ENCODE measurements around the gene PHC1. TPM values are rescaled to one million over a fixed set of nuclear protein-coding genes. Genes with fewer than 3 reads are reported as not detected.
A peak's percentile ranks its signal among the peaks of the same experiment; 100 is the strongest.
"Not testable (repeated sequence)": the region's sequence is repeated elsewhere in the genome, so short reads cannot be mapped to it uniquely, and the experiment has no call there.

Gene PHC1
- total RNA-seq: 10 to 100 TPM; 15.4 to 55.0 (median 45.6) TPM
- polyA plus RNA-seq: 10 to 100 TPM; 19.5 to 23.6 TPM
- total RNA-seq: 48.6 reads per million, percentile 70 among the genes with 10 or more reads in this experiment

DNA sequence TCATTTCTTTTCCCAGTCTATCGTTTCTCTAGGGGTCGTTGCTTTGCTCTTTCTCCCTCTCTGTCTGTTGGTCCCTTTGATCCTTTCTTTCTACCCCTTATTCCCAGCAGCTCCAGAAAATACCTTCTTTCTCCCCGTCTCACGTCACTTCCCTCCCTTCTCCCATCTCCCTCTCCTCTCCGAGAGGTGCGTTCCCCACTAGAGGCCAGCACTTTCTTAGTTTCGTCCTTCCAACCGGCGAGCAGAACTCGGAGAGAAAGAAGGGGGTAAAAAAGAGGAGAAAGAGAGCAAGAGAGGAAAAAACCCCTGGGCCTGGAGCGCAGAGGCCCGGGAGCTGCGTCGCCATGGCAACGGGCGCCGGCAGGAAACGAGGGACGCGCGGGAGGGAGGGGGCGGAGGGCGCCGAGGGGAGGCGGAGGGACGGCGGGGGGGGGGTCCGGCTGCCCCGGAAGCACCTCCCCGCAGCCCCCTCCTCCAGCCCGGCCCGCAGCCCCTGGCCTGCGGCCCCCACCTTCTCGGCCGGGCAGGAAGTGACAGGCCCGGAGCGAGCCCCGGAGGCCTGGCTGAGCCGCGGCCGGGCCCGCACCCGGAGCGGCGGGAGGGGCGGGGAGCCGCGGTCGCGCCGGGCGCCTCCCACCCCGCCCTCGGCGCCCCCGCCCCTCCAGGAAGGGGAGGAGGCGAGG lies at the start of gene PHC1:
PHC1 (plus strand) TSS at position 477 of the 683 bp plus-strand sequence. CDS start 3,169 bp downstream, outside the sequence.
- ChIA-PET CTCF (interaction anchor here (0.6 to 0.8 kb wide), 2 partner anchors 24 to 54 kb away, joined by 3 to 8 read pairs; no protein-coding TSS in a partner anchor), POLR2A (interaction anchor here (0.7 to 1.7 kb wide), 4 partner anchors 34 to 132 kb away, joined by 3 to 5 read pairs (median 3); partner anchors contain the start of gene M6PR)
- peaks cover 14 to 25% of the 10 kb centered on the region in 2 donors for H3K4me1 ChIP-seq (ENCODE audit: control insufficient read depth in 2 of 2, insufficient read depth in 2 of 2, low read length in 2 of 2)
- H3K9me3 Mint-ChIP-seq; H3K27me3 ChIP-seq (ENCODE audit: control insufficient read depth in 2 of 2, insufficient read depth in 2 of 2, low read length in 2 of 2); H3K36me3 Mint-ChIP-seq; H3K9me3 ChIP-seq (ENCODE audit: control insufficient read depth in 2 of 3, low read length in 3 of 3); H3K36me3 ChIP-seq (ENCODE audit: control insufficient read depth in 2 of 3, insufficient read depth in 3 of 3, low read length in 3 of 3): not testable (repeated sequence)
- H3K4me3 Mint-ChIP-seq: peak within 1 kb of the TSS in 9 of 10 donors; percentile 83 to 94 (median 89)
- peak within 1 kb of the TSS; percentile 83 to 98 (median 95) for H3K27ac Mint-ChIP-seq
- H3K4me3 ChIP-seq (ENCODE audit: low read length): peak within 1 kb of the TSS; percentile 73
- H3K4me1 Mint-ChIP-seq: peaks cover 7 to 20% (median 16%) of the 10 kb centered on the region in 7 donors
- intact Hi-C loops (cut with micrococcal nuclease): loop anchor here (1.0 to 2.0 kb wide), 6 partner anchors 24 to 217 kb away; partner anchors contain the start of genes M6PR (in 1 of the 2) and RIMKLB (in 1 of the 2)
- H3K27me3 Mint-ChIP-seq: peaks cover 0 to 16% (median 0%) of the 10 kb centered on the region in 5 donors
- peak; percentile 65 to 77 (median 73) for DNase-seq
- ATAC-seq: peak; percentile 82
- peak within 1 kb of the TSS; percentile 79 for H3K27ac ChIP-seq (ENCODE audit: low read depth, low read length)

DNA sequence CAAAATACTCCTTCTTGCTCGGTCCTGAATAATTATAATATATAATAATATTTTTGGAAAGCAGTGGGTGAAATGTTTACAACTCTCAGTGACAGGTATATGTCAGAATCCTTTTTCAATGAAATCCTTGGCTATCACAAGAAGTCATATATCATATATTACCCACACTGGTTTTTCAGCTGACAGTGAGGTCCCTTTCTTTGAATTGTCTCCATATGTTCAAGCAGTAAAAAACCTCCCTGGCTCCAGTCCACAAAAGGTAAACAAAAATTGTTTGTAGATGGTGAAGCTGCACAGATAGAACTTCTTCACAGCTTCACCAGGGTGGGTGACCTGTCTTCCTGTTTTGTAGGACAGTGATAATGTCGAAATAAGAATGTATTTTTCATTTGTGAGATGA lies 47.9 kb upstream of the PHC1 start:
- no peak for ATAC-seq
- Histone ChIP-seq H3K9me3 (ENCODE audit: control insufficient read depth in 2 of 3, low read length in 3 of 3) (no peaks in the 10 kb centered on the region), H3K4me1 (ENCODE audit: control insufficient read depth in 2 of 2, insufficient read depth in 2 of 2, low read length in 2 of 2) (no peaks in the 10 kb centered on the region), H3K27ac (ENCODE audit: low read depth, low read length) (no peak overlapping the region), H3K36me3 (ENCODE audit: control insufficient read depth in 2 of 3, insufficient read depth in 3 of 3, low read length in 3 of 3) (no peaks in the 10 kb centered on the region), H3K27me3 (ENCODE audit: control insufficient read depth in 2 of 2, insufficient read depth in 2 of 2, low read length in 2 of 2) (no peaks in the 10 kb centered on the region), H3K4me3 (ENCODE audit: low read length) (no peak overlapping the region)
- H3K4me3 Mint-ChIP-seq: no peak overlapping the region
- H3K9me3 Mint-ChIP-seq: no peaks in the 10 kb centered on the region
- CTCF ChIA-PET: no interaction called here
- POLR2A ChIA-PET: interaction anchor here (1.1 kb wide), 1 partner anchor 48 kb away, joined by 3 read pairs; no protein-coding TSS in a partner anchor
- intact Hi-C loops (cut with micrococcal nuclease): no loop called here
- no peak for DNase-seq
- no peaks in the 10 kb centered on the region for H3K4me1 Mint-ChIP-seq
- no peaks in the 10 kb centered on the region for H3K27me3 Mint-ChIP-seq
- no peak overlapping the region for H3K27ac Mint-ChIP-seq
- H3K36me3 Mint-ChIP-seq: no peaks in the 10 kb centered on the region

- DNase-seq: no peak
- Histone ChIP-seq H3K27me3 (ENCODE audit: control insufficient read depth in 2 of 2, insufficient read depth in 2 of 2, low read length in 2 of 2) (no peaks in the 10 kb centered on the region), H3K9me3 (ENCODE audit: control insufficient read depth in 2 of 3, low read length in 3 of 3) (no peaks in the 10 kb centered on the region), H3K36me3 (ENCODE audit: control insufficient read depth in 2 of 3, insufficient read depth in 3 of 3, low read length in 3 of 3) (no peaks in the 10 kb centered on the region), H3K4me1 (ENCODE audit: control insufficient read depth in 2 of 2, insufficient read depth in 2 of 2, low read length in 2 of 2) (no peaks in the 10 kb centered on the region), H3K4me3 (ENCODE audit: low read length) (no peak overlapping the region), H3K27ac (ENCODE audit: low read depth, low read length) (no peak overlapping the region)
- Mint-ChIP-seq H3K27me3 (no peaks in the 10 kb centered on the region), H3K9me3 (no peaks in the 10 kb centered on the region), H3K27ac (no peak overlapping the region), H3K4me3 (no peak overlapping the region), H3K36me3 (no peaks in the 10 kb centered on the region), H3K4me1 (no peaks in the 10 kb centered on the region)
- CTCF ChIA-PET: interaction anchor here (0.7 kb wide), 1 partner anchor 9 kb away, joined by 3 read pairs; no protein-coding TSS in a partner anchor
- intact Hi-C loops (cut with micrococcal nuclease): no loop called here
- POLR2A ChIA-PET: interaction anchor here (1.1 kb wide), 1 partner anchor 48 kb away, joined by 3 read pairs; no protein-coding TSS in a partner anchor
- ATAC-seq: no peak
Measured at GRCh38 chr12:8867009-8867408, 47.3 kb upstream of the PHC1 start.

GRCh38 chr12:8867786-8868185 lies 46.5 kb upstream of the PHC1 start:
- Histone ChIP-seq H3K27me3 (ENCODE audit: control insufficient read depth in 2 of 2, insufficient read depth in 2 of 2, low read length in 2 of 2) (no peaks in the 10 kb centered on the region), H3K4me1 (ENCODE audit: control insufficient read depth in 2 of 2, insufficient read depth in 2 of 2, low read length in 2 of 2) (no peaks in the 10 kb centered on the region), H3K4me3 (ENCODE audit: low read length) (no peak overlapping the region), H3K36me3 (ENCODE audit: control insufficient read depth in 2 of 3, insufficient read depth in 3 of 3, low read length in 3 of 3) (no peaks in the 10 kb centered on the region), H3K9me3 (ENCODE audit: control insufficient read depth in 2 of 3, low read length in 3 of 3) (no peaks in the 10 kb centered on the region), H3K27ac (ENCODE audit: low read depth, low read length) (no peak overlapping the region)
- Mint-ChIP-seq H3K9me3 (no peaks in the 10 kb centered on the region), H3K27me3 (no peaks in the 10 kb centered on the region), H3K4me1 (no peaks in the 10 kb centered on the region), H3K4me3 (no peak overlapping the region), H3K36me3 (no peaks in the 10 kb centered on the region), H3K27ac (no peak overlapping the region)
- CTCF ChIA-PET: interaction anchor here (0.7 to 1.2 kb wide), 2 partner anchors 8 to 10 kb away, joined by 3 to 5 read pairs; no protein-coding TSS in a partner anchor
- ATAC-seq (no peak), DNase-seq (no peak)
- POLR2A ChIA-PET: interaction anchor here (0.5 kb wide), 1 partner anchor 1004 kb away, joined by 4 read pairs; no protein-coding TSS in a partner anchor
- intact Hi-C loops (cut with micrococcal nuclease): no loop called here

DNA sequence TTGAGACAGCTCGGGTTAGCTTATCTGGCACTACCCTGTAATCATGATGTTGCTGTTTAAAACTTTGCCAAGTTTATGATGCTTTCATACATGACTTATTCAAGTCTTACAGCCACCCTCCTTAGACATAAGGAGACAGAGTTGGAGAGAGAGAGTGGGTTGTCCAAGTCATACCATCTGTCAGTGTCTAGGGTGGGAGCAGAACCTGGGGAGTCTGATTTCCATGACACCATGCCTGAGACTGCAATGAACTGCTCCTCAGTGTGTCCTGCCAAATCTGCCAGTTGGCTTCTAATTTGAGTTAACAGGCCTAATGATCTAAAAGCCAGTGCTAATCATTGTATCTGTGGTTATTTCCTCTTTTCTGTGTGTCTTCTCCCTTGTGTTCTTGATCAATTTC lies 43.7 kb upstream of the PHC1 start:
- no peaks in the 10 kb centered on the region for H3K27me3 ChIP-seq (ENCODE audit: control insufficient read depth in 2 of 2, insufficient read depth in 2 of 2, low read length in 2 of 2)
- H3K4me1 ChIP-seq (ENCODE audit: control insufficient read depth in 2 of 2, insufficient read depth in 2 of 2, low read length in 2 of 2): no peaks in the 10 kb centered on the region
- H3K4me3 ChIP-seq (ENCODE audit: low read length): no peak overlapping the region
- H3K9me3 Mint-ChIP-seq: no peaks in the 10 kb centered on the region
- H3K36me3 Mint-ChIP-seq: no peaks in the 10 kb centered on the region
- H3K9me3 ChIP-seq (ENCODE audit: control insufficient read depth in 2 of 3, low read length in 3 of 3): no peaks in the 10 kb centered on the region
- no peak for DNase-seq
- CTCF ChIA-PET: no interaction called here
- H3K27ac ChIP-seq (ENCODE audit: low read depth, low read length): no peak overlapping the region
- no peak overlapping the region for H3K4me3 Mint-ChIP-seq
- no peaks in the 10 kb centered on the region for H3K36me3 ChIP-seq (ENCODE audit: control insufficient read depth in 2 of 3, insufficient read depth in 3 of 3, low read length in 3 of 3)
- H3K27me3 Mint-ChIP-seq: peaks cover 0 to 5% (median 0%) of the 10 kb centered on the region in 5 donors
- H3K4me1 Mint-ChIP-seq: no peaks in the 10 kb centered on the region
- ATAC-seq: no peak
- POLR2A ChIA-PET: no interaction called here
- no peak overlapping the region for H3K27ac Mint-ChIP-seq
- intact Hi-C loops (cut with micrococcal nuclease): no loop called here

DNA sequence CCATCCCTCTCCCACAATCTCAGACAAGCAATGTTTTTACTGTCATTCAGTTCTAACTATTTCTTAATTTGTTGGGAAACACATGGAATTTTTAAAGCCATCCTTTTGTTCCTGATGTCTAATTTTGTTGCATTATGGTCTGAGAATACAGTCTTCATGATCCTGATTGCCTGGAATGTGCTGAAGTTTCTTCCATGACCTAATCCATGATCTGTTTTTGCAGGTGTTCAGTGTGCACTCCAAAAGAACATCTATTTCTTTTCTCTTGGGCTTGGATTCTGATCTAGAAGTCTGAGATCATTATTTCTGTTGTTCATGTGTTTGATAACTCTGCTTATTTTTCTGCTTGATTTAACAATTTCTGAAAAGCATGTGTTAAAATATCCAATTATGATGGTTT lies 43.2 kb upstream of the PHC1 start:
- H3K27ac ChIP-seq (ENCODE audit: low read depth, low read length): no peak overlapping the region
- DNase-seq (no peak), ATAC-seq (no peak)
- no peaks in the 10 kb centered on the region for H3K4me1 ChIP-seq (ENCODE audit: control insufficient read depth in 2 of 2, insufficient read depth in 2 of 2, low read length in 2 of 2)
- Mint-ChIP-seq H3K4me3 (no peak overlapping the region), H3K27me3 (peaks cover 0 to 9% (median 2%) of the 10 kb centered on the region in 5 donors), H3K27ac (no peak overlapping the region), H3K36me3 (no peaks in the 10 kb centered on the region), H3K9me3 (no peaks in the 10 kb centered on the region), H3K4me1 (peaks cover 0 to 1% (median 0%) of the 10 kb centered on the region in 7 donors)
- no peaks in the 10 kb centered on the region for H3K9me3 ChIP-seq (ENCODE audit: control insufficient read depth in 2 of 3, low read length in 3 of 3)
- CTCF ChIA-PET: no interaction called here
- no peak overlapping the region for H3K4me3 ChIP-seq (ENCODE audit: low read length)
- POLR2A ChIA-PET: no interaction called here
- no peaks in the 10 kb centered on the region for H3K36me3 ChIP-seq (ENCODE audit: control insufficient read depth in 2 of 3, insufficient read depth in 3 of 3, low read length in 3 of 3)
- intact Hi-C loops (cut with micrococcal nuclease): no loop called here
- H3K27me3 ChIP-seq (ENCODE audit: control insufficient read depth in 2 of 2, insufficient read depth in 2 of 2, low read length in 2 of 2): no peaks in the 10 kb centered on the region

Measured in naive thymus-derived CD4-positive, alpha-beta T cell (primary cell).